Stimulated activated effector memory CD8-positive, alpha-beta T cell treated with anti-CD3 and anti-CD28 coated beads, Interleukin-12 subunit alpha, Interleukin-12 subunit beta, amount 100 ng/mL, for 72 hours (primary cell): ENCODE measurements around the gene MCF2L.
A peak's percentile ranks its signal among the peaks of the same experiment; 100 is the strongest.

Experiments
- ATAC-seq: fragments of 150-1000 bp; cut with Tn5 transposase; 2 replicates; pipeline ENCODE4 v1.10.0; 2021
- DNase-seq, 2 donors: peaks; one replicate each; pipeline ENCODE4 v3.0.0; 2021 to 2022; ENCODE audit warnings: low spot score in 2 of 2
- H3K27ac Mint-ChIP-seq: one replicate; pipeline ENCODE4 v1.8.0; 2022; ENCODE audit warnings: mild to moderate bottlenecking, mixed read lengths
- H3K36me3 Mint-ChIP-seq: one replicate; pipeline ENCODE4 v1.8.0; 2022; ENCODE audit warnings: mild to moderate bottlenecking, mixed read lengths
- H3K4me1 Mint-ChIP-seq: one replicate; pipeline ENCODE4 v1.8.0; 2022; ENCODE audit warnings: mixed read lengths
- H3K4me3 Mint-ChIP-seq: one replicate; pipeline ENCODE4 v1.8.0; 2022; ENCODE audit warnings: mild to moderate bottlenecking, mixed read lengths
- H3K9me3 Mint-ChIP-seq: one replicate; pipeline ENCODE4 v1.8.0; 2022; ENCODE audit warnings: mixed read lengths

Gene MCF2L

DNA sequence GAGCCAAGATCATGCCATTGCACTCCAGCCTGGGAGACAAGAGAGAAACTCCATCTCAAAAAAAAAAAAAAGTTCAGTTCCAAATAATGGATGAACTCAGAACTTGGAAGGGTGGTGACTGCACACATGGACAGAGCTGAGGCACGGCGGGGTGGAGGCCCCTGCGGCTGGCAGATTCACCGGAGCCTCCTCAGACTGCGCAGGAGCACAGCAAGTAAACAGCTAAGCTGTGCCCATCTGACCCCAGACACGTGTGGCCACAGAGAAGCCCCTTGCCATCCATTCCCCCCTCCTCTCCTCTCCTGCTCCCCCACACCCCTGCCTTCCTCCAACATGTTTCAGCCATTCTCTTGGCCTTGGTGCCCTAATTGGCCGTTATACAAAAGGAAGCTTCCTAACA is 173.9 kb downstream of the MCF2L start:
- no peak overlapping the region for H3K27ac Mint-ChIP-seq
- peaks cover 5% of the 10 kb centered on the region for H3K9me3 Mint-ChIP-seq
- H3K36me3 Mint-ChIP-seq, result peaks cover 7% of the 10 kb centered on the region
- DNase-seq, result no peak
- H3K4me3 Mint-ChIP-seq, result no peak overlapping the region
- no peak for ATAC-seq
- H3K4me1 Mint-ChIP-seq, result peaks cover 7% of the 10 kb centered on the region

DNA sequence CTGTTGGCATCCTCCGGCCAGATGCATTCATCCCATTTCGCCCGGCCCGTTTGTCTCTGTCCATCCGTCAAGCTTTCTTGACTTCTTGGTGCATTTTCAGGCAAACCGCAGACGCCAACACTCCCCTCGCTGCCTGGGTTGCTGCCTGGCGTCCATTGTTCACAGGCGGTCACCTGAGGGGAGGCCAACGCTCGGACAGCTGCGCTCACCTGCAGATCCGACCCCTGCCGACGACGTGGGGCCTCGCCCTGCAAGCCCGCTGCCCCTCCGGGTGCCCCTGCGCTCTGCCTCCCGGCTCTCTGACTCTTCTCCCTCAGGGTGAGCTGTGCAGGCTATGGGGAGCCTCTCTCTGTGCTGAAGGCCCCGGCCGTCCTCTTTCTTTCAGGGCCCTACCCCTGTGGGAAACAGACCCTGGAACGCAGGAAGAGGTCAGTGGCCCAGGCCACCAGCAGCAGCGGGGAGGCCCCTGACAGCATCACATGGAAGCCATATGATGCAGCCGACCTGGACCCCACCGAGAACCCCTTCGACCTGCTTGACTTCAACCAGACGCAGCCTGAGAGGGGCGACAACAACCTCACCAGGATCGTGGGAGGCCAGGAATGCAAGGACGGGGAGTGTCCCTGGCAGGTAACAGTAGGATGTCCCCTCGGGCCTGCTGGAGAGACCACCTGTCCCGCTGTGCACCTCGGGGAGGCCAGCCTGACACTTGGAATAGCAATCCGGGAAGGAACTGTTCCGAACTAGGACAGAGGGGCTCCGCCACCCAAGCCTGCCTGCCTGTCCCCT is 174.6 kb downstream of the MCF2L start:
- H3K27ac Mint-ChIP-seq, result no peak overlapping the region
- H3K4me3 Mint-ChIP-seq, result no peak overlapping the region
- ATAC-seq (no peak), DNase-seq (no peak)
- peaks cover 7% of the 10 kb centered on the region for H3K36me3 Mint-ChIP-seq
- peaks cover 5% of the 10 kb centered on the region for H3K9me3 Mint-ChIP-seq
- peaks cover 7% of the 10 kb centered on the region for H3K4me1 Mint-ChIP-seq

DNA sequence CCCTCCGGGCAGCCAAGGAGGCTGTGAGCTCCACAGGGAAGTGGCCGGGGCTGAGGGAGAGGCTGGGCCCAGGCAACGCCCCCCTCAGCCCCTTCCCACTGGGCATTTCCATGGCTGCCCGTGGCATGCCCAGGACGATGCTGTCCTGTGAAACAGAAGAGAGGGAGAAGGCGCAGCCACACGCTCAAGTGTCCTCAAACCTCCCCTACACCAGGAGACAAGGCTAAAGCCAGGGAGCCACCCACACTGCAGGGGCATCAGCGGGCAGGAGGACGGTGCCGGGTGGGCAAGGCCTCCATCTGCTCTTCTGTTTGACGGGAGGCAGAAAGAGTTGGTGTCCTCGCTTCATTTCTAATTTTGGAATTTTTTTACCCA is 175.2 kb downstream of the MCF2L start:
- Mint-ChIP-seq H3K9me3 (peaks cover 5% of the 10 kb centered on the region), H3K4me3 (no peak overlapping the region), H3K27ac (no peak overlapping the region), H3K4me1 (peaks cover 7% of the 10 kb centered on the region), H3K36me3 (peaks cover 7% of the 10 kb centered on the region)
- no peak for ATAC-seq
- no peak for DNase-seq

- Mint-ChIP-seq H3K4me1 (peaks cover 7% of the 10 kb centered on the region), H3K4me3 (peak overlapping the region; percentile 17), H3K36me3 (peaks cover 7% of the 10 kb centered on the region), H3K9me3 (peaks cover 5% of the 10 kb centered on the region), H3K27ac (peak overlapping the region; percentile 56)
- DNase-seq (peak in 1 of 2 donors; percentile 40), ATAC-seq (peak; percentile 88)
Measured at GRCh38 chr13:113145496-113145895, 176.5 kb downstream of the MCF2L start.

- Mint-ChIP-seq H3K4me1 (peaks cover 9% of the 10 kb centered on the region), H3K36me3 (peaks cover 7% of the 10 kb centered on the region), H3K4me3 (peak overlapping the region; percentile 17), H3K27ac (peak overlapping the region; percentile 56), H3K9me3 (peaks cover 5% of the 10 kb centered on the region)
- ATAC-seq, result peak; percentile 68
- DNase-seq, result no peak
Measured at GRCh38 chr13:113145911-113146598, 177.0 kb downstream of the MCF2L start.

DNA sequence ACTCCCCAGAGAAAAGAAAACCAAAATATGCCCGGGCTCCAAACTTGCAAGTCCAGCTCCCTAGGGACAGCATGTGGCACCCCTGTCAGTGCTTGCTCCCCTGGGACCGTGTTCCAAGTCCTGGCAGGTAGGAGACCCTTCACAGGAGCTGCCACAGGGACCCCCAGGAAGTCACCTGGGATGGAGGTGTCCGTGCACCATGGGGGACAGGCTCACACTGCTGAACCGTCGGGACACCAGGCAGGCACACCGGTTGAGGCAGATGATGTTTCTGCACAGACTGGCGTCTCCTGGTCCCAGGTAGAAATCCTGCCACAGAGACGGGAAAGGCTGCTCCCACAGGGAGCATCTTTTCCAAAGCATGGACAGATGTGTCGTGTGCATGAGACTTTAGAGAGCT is 177.7 kb downstream of the MCF2L start:
- peaks cover 16% of the 10 kb centered on the region for H3K4me1 Mint-ChIP-seq
- no peak overlapping the region for H3K27ac Mint-ChIP-seq
- ATAC-seq, result no peak
- H3K9me3 Mint-ChIP-seq, result peaks cover 5% of the 10 kb centered on the region
- peaks cover 7% of the 10 kb centered on the region for H3K36me3 Mint-ChIP-seq
- no peak for DNase-seq
- no peak overlapping the region for H3K4me3 Mint-ChIP-seq

DNA sequence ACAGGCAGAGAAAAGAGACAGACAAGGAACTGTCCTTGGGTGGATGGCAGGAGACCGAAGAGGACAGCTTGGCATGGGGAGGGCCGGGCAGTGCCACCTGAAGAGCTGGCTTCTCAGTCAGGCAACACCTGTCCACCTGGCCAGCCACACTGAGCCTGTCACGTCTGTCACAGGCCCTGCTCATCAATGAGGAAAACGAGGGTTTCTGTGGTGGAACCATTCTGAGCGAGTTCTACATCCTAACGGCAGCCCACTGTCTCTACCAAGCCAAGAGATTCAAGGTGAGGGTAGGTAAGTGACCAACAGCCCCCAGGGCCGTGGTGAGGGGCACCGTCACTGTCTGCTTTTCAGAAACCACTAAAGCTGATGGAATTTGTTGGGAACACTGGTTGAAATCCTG is 178.2 kb downstream of the MCF2L start:
- no peak overlapping the region for H3K27ac Mint-ChIP-seq
- H3K4me3 Mint-ChIP-seq, result no peak overlapping the region
- DNase-seq, result no peak
- H3K9me3 Mint-ChIP-seq, result peaks cover 5% of the 10 kb centered on the region
- ATAC-seq, result no peak
- H3K4me1 Mint-ChIP-seq, result peaks cover 21% of the 10 kb centered on the region
- H3K36me3 Mint-ChIP-seq, result peaks cover 8% of the 10 kb centered on the region

DNA sequence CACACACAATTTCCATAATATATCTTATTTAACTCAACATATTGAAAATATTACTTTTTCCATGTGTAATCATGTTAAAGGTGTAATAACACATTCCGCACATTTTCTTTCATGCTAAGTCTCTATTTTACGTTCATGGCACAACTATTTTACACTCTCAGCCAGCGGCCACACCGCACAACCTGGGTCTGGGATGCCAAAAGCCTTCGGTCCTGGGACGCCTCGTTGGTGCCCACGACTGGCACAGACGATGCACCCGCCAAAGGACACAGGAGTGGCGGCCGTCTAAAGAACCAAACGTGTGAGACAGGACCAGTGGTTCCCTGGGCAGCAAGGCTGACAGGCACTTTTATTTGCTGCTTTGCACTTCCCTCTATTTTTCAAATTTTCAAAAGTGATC is 179.4 kb downstream of the MCF2L start:
- Mint-ChIP-seq H3K4me1 (peaks cover 30% of the 10 kb centered on the region), H3K36me3 (peaks cover 12% of the 10 kb centered on the region)

GRCh38 chr13:113148940-113149503 is 180.0 kb downstream of the MCF2L start:
- H3K27ac Mint-ChIP-seq, result no peak overlapping the region
- H3K4me3 Mint-ChIP-seq, result no peak overlapping the region
- H3K36me3 Mint-ChIP-seq, result peaks cover 12% of the 10 kb centered on the region
- DNase-seq (no peak), ATAC-seq (no peak)
- peaks cover 30% of the 10 kb centered on the region for H3K4me1 Mint-ChIP-seq
- peaks cover 5% of the 10 kb centered on the region for H3K9me3 Mint-ChIP-seq

More for the DNA sequence above, 179.4 kb downstream of the MCF2L start:
- ATAC-seq (no peak), DNase-seq (no peak)
- H3K27ac Mint-ChIP-seq, result no peak overlapping the region
- H3K9me3 Mint-ChIP-seq, result peaks cover 5% of the 10 kb centered on the region
- no peak overlapping the region for H3K4me3 Mint-ChIP-seq
